GDM1 (cell line): ENCODE data around the gene ZNF827.

ENCODE experiments used
- DNase-seq: peaks from one replicate; lab custom pipeline; 2025; lab: John Stamatoyannopoulos, UW

ZNF827 gene

DNA sequence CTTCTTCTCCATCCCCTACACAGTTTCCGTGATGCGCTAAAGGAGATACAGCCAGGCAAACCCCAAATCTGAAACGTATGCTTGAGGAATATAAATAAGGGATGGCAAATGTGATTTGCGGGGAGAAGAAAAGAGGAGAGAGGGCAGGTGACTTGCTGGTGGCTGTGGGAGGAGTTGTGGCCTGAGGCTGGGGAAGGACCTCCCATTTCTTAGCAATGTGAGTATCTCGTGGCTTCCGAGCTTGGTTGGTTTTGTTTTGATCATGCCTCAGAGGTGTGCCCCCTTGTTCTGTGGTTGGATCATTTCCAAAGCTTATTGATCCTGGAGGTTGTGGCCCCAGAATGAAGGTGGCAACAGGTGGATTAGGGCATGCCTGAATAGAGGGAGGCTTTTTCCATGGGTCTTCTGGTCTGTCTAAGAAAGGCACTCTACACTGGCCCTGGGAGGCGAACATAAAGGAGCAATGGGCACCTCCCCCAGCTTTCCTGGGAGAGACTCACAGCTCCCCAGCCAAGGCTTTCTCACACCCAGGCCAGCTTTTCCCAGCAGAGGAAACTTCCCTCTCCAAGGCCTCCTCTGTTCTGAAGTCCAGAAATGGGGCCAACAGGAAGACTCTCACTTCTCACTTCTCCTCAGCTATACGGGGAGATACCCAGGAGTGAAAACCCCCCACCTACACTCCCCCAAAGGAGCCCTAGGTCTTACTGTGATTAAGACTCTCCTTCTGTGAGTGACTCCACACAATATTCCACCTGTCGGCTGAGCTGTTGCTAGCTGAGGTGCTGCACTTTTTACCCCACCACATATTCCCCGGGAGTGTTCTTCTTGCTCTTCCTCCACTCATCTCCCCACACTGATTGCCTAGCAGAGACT is 218.6 kb downstream of the ZNF827 start:
- DNase-seq, result no peak

DNA sequence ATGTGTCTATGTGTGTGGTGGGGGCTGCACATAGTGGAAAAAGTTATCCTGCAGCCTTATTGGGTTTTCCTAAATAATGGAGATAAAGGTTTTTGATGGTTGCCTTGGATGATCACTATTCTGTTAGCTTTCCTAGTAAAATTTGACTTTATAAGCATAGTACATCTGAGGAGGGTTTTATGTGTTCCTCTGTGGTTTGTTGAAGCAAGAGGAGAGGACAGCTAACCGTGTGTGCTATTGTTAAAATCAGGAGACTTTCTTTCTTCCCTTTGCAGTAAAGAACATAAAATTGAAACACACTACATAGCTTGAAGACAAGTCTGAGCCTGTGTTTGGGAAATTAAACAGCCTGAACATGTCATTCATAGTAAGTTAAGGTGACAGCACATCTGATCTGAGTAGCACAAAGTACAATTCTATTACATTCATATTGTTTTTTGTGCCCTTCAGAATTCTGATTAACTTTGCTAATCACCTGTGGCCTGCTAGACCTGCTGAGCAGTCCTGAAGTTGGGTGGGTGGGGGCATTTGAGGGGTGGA is 221.9 kb downstream of the ZNF827 start:
- DNase-seq, result no peak

DNA sequence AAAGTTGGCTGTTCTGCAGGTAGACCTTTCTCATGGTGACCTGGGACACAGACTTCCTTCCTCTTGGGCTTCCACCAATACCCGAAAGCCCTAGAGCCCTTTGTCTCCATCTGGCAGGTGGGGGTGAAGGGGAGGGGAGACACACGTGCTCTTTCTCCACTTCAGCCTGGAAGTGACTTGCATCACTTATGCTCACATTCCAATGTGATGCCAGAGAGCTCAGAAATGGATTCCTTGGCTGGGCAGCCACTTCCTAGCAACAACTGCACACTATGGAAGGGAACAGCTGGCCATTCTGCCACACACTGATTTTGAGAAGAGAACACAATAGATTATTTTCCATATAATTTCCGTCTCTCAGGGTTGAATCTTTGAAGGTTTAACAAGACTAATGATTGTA is 222.4 kb downstream of the ZNF827 start:
- DNase-seq, result no peak

DNA sequence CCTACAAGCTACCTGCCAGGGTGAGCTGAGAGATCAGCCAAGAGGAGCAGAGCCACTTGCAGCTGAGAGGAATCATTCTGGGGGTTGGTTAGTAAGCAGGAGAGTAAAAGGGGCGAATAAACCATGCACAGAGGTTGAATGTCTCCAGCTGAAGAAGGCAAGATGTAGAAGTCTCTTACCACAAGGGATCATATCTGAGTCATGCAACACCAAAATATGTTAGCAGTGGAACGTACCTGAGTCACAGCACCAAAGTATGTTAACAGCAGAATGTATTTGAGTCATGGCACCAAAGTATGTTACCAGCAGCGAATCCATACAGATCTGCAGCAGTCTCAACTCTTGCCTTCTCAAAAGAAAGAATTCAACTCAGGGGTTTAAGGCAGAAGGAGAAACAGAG is 228.8 kb downstream of the ZNF827 start:
- DNase-seq, result no peak

DNA sequence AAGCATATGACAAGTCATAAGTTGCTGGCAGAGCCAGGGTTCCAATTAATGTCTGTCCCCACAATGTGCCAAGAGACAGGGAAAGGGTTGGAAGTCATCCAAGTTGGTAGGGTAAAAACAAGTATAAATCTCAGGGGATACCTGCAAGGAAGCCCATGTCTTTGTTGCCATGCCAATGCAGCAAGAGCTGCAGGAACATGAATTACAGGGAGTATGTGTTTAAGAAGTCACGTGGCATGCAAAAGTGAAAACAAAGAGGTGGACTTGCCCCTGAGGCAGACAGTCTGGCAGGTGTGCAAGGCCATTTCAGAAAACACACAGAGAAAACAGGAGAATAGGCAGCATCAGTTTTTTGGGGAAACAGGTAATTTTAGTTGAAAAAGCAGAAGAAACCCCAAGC is 229.3 kb downstream of the ZNF827 start:
- no peak for DNase-seq
